Gastrocnemius medialis (tissue), 4 donors: ENCODE results near the gene OTUD5.

Experiments used
- POLR2A ChIP-seq, 2 donors: fragments of 450-650 bp; IDR thresholded peaks; one replicate each; pipeline ENCODE4 v1.6.1; 2017; ENCODE audit warnings: antibody characterized with exemption in 2 of 2, mild to moderate bottlenecking in 2 of 2, moderate library complexity in 2 of 2
- TF ChIP-seq, protein P1 (sequence below), 5 experiments: fragments of 450-650 bp in 3 of 5; fragments of 200-600 bp in 2 of 5; sonication (generic) in 2 of 5; IDR thresholded peaks in 4 of 5; conservative IDR thresholded peaks in 1 of 5; 1 replicate in 4 of 5; 2 replicates in 1 of 5; pipeline ENCODE4 v1.5.1; 2016 to 2019; ENCODE audit warnings: antibody characterized with exemption in 5 of 5, mild to moderate bottlenecking in 3 of 5, moderate library complexity in 3 of 5

GRCh38 chrX:48924270-48924669 lies 33.1 kb downstream of the OTUD5 start:
- TF ChIP-seq POLR2A (IDR thresholded peaks at IDR 0.05) = no peak
- TF ChIP-seq, protein P1, sequence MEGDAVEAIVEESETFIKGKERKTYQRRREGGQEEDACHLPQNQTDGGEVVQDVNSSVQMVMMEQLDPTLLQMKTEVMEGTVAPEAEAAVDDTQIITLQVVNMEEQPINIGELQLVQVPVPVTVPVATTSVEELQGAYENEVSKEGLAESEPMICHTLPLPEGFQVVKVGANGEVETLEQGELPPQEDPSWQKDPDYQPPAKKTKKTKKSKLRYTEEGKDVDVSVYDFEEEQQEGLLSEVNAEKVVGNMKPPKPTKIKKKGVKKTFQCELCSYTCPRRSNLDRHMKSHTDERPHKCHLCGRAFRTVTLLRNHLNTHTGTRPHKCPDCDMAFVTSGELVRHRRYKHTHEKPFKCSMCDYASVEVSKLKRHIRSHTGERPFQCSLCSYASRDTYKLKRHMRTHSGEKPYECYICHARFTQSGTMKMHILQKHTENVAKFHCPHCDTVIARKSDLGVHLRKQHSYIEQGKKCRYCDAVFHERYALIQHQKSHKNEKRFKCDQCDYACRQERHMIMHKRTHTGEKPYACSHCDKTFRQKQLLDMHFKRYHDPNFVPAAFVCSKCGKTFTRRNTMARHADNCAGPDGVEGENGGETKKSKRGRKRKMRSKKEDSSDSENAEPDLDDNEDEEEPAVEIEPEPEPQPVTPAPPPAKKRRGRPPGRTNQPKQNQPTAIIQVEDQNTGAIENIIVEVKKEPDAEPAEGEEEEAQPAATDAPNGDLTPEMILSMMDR (IDR thresholded peaks at IDR 0.05 in 4 of 5, conservative IDR thresholded peaks at IDR 0.05 in 1 of 5) = no peak
